WTC11 (cell line): ENCODE results near the gene QRICH2. TPM values are rescaled to one million over a fixed set of nuclear protein-coding genes. Genes with fewer than 3 reads are reported as not detected.

Source experiments
- ATAC-seq: fragments of 200-7000 bp; cut with Tn5 transposase; 2 replicates; pipeline ENCODE4 v1.10.0; 2021; ENCODE audit warnings: mild to moderate bottlenecking, moderate library complexity
- CTCF ChIA-PET: fragments of 300-600 bp; sonication (Branson Sonifier 250); formaldehyde crosslinking; loops from one replicate; lab custom pipeline; 2021; ENCODE audit warnings: antibody characterized with exemption; lab: Charles Lee
- POLR2A ChIA-PET: fragments of 350-600 bp; sonication (Branson Sonifier 250); formaldehyde crosslinking; loops from one replicate; lab custom pipeline; 2021; ENCODE audit warnings: antibody characterized with exemption; lab: Charles Lee
- DNase-seq: peaks from one replicate; pipeline ENCODE4 v3.0.0; 2021; ENCODE audit warnings: low spot score
- H3K27ac Mint-ChIP-seq: 2 replicates; pipeline ENCODE4 v1.8.0; 2021; ENCODE audit warnings: mixed read lengths
- H3K27me3 Mint-ChIP-seq: 2 replicates; pipeline ENCODE4 v1.8.0; 2021; ENCODE audit warnings: low read depth, mild to moderate bottlenecking, moderate library complexity, mixed read lengths
- H3K36me3 Mint-ChIP-seq: 2 replicates; pipeline ENCODE4 v1.8.0; 2021; ENCODE audit warnings: mixed read lengths
- H3K4me1 Mint-ChIP-seq: 2 replicates; pipeline ENCODE4 v1.8.0; 2022; ENCODE audit warnings: mixed read lengths
- H3K4me3 Mint-ChIP-seq: 2 replicates; pipeline ENCODE4 v1.8.0; 2021; ENCODE audit warnings: mild to moderate bottlenecking, moderate library complexity, mixed read lengths
- H3K9me3 Mint-ChIP-seq: 2 replicates; pipeline ENCODE4 v1.8.0; 2021; ENCODE audit warnings: mixed read lengths
- CREB1 ChIP-seq: sonication (generic); formaldehyde crosslinking; IDR thresholded peaks from 2 replicates; pipeline ENCODE4 v1.8.0; 2023; ENCODE audit warnings: mild to moderate bottlenecking, missing genetic modification reagents
- CREM ChIP-seq: sonication (generic); formaldehyde crosslinking; IDR thresholded peaks from 2 replicates; pipeline ENCODE4 v1.8.1; 2022; ENCODE audit warnings: mild to moderate bottlenecking, missing genetic modification reagents, moderate library complexity
- EMX1 ChIP-seq: fragments of 250-450 bp; sonication (Bioruptor Pico); IDR thresholded peaks from 2 replicates; pipeline ENCODE4 v1.8.0; 2021; ENCODE audit warnings: mild to moderate bottlenecking
- HMGA2 ChIP-seq: fragments of 250-450 bp; sonication (Bioruptor Pico); IDR thresholded peaks from 2 replicates; pipeline ENCODE4 v1.4.0; 2021; ENCODE audit warnings: mild to moderate bottlenecking, moderate library complexity
- IRF2 ChIP-seq: sonication (generic); formaldehyde crosslinking; IDR thresholded peaks from 2 replicates; pipeline ENCODE4 v1.8.0; 2022; ENCODE audit warnings: low read depth, missing genetic modification reagents, borderline replicate concordance
- JAZF1 ChIP-seq: fragments of 250-450 bp; sonication (Bioruptor Pico); IDR thresholded peaks from 2 replicates; pipeline ENCODE4 v1.9.0; 2021; ENCODE audit warnings: moderate library complexity, mild to moderate bottlenecking, inconsistent platforms
- NR1H2 ChIP-seq: sonication (generic); formaldehyde crosslinking; IDR thresholded peaks from 2 replicates; pipeline ENCODE4 v1.9.0; 2021; ENCODE audit warnings: mild to moderate bottlenecking, moderate library complexity, missing genetic modification reagents
- NR3C1 ChIP-seq: sonication (generic); formaldehyde crosslinking; conservative IDR thresholded peaks from 2 replicates; pipeline ENCODE4 v1.8.1; 2023; ENCODE audit warnings: low read depth, mild to moderate bottlenecking, missing genetic modification reagents
- TEAD4 ChIP-seq: sonication (generic); formaldehyde crosslinking; IDR thresholded peaks from 2 replicates; pipeline ENCODE4 v1.8.0; 2022; ENCODE audit warnings: mild to moderate bottlenecking, missing genetic modification reagents
- TP53 ChIP-seq: sonication (generic); formaldehyde crosslinking; IDR thresholded peaks from 2 replicates; pipeline ENCODE4 v1.8.1; 2023; ENCODE audit warnings: mild to moderate bottlenecking, missing genetic modification reagents
- total RNA-seq: library from RNA; stranded (reverse); gene quantifications from 3 replicates; pipeline ENCODE4 v1.2.3, GENCODE V29; 2021
- TF ChIP-seq, protein P1 (sequence below): sonication (generic); formaldehyde crosslinking; conservative IDR thresholded peaks from 2 replicates; pipeline ENCODE4 v1.8.1; 2022; ENCODE audit warnings: mild to moderate bottlenecking, missing genetic modification reagents
- TF ChIP-seq, protein P2 (sequence below): fragments of 250-450 bp; sonication (Bioruptor Pico); IDR thresholded peaks from 2 replicates; pipeline ENCODE4 v1.9.0; 2021; ENCODE audit warnings: mild to moderate bottlenecking
- TF ChIP-seq, protein P3 (sequence below): fragments of 200-600 bp; IDR thresholded peaks from 2 replicates; pipeline ENCODE4 v1.8.0; 2022; ENCODE audit warnings: antibody characterized with exemption
- TF ChIP-seq, protein P4 (sequence below): sonication (generic); formaldehyde crosslinking; IDR thresholded peaks from 2 replicates; pipeline ENCODE4 v1.8.1; 2022; ENCODE audit warnings: missing genetic modification reagents, borderline replicate concordance
- TF ChIP-seq, protein P5 (sequence below): sonication (generic); formaldehyde crosslinking; IDR thresholded peaks from 2 replicates; pipeline ENCODE4 v1.8.0; 2022; ENCODE audit warnings: mild to moderate bottlenecking, missing genetic modification reagents

Gene QRICH2
- total RNA-seq, 1 experiment from 2014 or later: 1.5 TPM

DNA sequence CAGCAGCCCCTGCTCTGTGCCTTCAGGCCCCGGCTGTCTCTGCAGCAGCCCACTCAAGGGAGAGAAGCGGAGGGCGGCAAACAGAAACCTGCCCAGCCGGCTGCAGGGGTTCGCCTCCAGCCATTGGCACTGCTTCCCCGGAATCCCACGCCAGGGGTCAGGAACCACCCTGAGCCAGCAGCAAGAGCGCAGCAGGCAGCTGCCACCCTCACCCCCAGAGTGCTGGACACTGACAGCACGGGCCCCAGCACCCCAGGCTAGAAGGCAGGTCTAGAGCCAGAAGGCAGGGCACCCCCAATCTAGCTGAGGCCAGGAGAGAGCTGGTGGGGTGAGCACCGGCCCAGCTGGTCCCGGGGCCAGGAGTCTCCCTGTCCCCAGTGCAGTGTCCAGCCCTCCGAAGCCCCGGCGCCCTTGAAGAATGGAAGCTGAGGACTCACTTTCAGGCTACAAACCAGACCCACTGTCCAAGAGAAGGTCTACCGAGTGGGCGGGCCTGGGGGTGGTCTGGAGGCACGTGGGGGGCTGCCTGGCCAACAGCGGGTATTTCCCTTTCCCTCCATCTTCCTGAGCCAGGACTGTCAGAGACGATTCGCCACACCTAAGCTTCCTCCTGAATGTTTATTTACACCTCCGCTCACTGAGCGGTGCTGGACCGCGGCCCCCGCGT, 34.5 kb downstream of the QRICH2 start (continued):
- TF ChIP-seq, protein P1, sequence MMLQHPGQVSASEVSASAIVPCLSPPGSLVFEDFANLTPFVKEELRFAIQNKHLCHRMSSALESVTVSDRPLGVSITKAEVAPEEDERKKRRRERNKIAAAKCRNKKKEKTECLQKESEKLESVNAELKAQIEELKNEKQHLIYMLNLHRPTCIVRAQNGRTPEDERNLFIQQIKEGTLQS: no peak
- TF ChIP-seq, protein P2, sequence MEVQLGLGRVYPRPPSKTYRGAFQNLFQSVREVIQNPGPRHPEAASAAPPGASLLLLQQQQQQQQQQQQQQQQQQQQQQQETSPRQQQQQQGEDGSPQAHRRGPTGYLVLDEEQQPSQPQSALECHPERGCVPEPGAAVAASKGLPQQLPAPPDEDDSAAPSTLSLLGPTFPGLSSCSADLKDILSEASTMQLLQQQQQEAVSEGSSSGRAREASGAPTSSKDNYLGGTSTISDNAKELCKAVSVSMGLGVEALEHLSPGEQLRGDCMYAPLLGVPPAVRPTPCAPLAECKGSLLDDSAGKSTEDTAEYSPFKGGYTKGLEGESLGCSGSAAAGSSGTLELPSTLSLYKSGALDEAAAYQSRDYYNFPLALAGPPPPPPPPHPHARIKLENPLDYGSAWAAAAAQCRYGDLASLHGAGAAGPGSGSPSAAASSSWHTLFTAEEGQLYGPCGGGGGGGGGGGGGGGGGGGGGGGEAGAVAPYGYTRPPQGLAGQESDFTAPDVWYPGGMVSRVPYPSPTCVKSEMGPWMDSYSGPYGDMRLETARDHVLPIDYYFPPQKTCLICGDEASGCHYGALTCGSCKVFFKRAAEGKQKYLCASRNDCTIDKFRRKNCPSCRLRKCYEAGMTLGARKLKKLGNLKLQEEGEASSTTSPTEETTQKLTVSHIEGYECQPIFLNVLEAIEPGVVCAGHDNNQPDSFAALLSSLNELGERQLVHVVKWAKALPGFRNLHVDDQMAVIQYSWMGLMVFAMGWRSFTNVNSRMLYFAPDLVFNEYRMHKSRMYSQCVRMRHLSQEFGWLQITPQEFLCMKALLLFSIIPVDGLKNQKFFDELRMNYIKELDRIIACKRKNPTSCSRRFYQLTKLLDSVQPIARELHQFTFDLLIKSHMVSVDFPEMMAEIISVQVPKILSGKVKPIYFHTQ (CRISPR knock-in tag): no peak
- TF ChIP-seq CREB1 (no peak), TEAD4 (CRISPR knock-in tag) (no peak)

DNA sequence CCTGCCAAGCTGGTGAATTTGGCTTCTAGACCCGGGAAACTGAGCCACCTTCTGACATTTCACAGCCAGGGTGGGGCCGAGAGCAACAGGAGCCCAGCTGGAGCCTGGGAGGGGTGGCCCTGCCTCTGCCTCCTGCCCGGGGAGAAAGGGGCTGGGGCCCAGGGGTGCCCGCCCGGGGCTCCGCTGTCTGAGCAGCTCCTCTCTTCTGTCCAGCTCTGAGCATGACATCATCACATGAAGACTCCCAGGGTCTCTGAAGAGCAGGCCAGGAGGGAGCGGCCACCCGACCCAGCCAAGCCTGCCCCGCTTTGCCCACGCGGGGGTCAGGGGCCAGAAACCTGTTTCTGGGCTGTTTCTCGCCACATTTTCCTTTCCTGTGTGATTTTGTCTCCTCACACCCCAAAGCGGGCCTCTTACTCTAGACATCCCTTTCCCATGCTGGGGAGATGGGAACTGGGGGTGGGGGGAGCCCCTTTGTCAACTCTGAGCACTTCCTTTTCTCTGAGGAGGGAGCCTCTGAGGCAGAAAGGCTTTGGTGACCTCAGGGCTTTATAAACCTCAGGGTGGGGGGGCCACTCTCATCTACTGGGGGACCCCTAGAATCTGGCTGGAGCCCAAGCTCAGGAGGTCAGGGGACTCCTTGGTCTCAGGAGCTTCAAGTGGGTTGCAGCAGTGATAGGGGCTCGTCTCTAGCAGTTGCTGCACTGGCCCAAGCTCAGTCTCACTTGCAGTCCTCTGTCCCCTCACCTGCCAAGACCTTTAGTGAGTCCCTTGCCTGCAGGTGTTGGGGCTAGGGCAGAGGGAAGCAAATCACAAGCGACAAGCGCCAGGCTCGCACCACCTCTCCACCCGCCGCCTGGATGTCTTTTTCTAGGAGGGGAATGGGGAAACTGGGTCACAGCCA, 35.3 kb downstream of the QRICH2 start:
- no peak overlapping the region for H3K4me3 Mint-ChIP-seq
- ChIA-PET POLR2A (interaction anchor here (0.7 to 1.3 kb wide), 4 partner anchors 11 to 167 kb away, joined by 3 to 4 read pairs (median 3); no protein-coding TSS in a partner anchor), CTCF (interaction anchor here (0.8 to 3.3 kb wide), 7 partner anchors 10 to 258 kb away, joined by 3 to 13 read pairs (median 5); no protein-coding TSS in a partner anchor)
- H3K9me3 Mint-ChIP-seq: no peaks in the 10 kb centered on the region
- DNase-seq (no peak), ATAC-seq (no peak)
- H3K27ac Mint-ChIP-seq: no peak overlapping the region
- no peaks in the 10 kb centered on the region for H3K27me3 Mint-ChIP-seq
- H3K4me1 Mint-ChIP-seq: peaks cover 22% of the 10 kb centered on the region
- peaks cover 5% of the 10 kb centered on the region; the same call in 1 of the 2 replicates for H3K36me3 Mint-ChIP-seq
- TF ChIP-seq HMGA2 (CRISPR knock-in tag): no peak
- TF ChIP-seq IRF2 (CRISPR knock-in tag): no peak
- no peak for TF ChIP-seq TP53
- TF ChIP-seq, protein P3, sequence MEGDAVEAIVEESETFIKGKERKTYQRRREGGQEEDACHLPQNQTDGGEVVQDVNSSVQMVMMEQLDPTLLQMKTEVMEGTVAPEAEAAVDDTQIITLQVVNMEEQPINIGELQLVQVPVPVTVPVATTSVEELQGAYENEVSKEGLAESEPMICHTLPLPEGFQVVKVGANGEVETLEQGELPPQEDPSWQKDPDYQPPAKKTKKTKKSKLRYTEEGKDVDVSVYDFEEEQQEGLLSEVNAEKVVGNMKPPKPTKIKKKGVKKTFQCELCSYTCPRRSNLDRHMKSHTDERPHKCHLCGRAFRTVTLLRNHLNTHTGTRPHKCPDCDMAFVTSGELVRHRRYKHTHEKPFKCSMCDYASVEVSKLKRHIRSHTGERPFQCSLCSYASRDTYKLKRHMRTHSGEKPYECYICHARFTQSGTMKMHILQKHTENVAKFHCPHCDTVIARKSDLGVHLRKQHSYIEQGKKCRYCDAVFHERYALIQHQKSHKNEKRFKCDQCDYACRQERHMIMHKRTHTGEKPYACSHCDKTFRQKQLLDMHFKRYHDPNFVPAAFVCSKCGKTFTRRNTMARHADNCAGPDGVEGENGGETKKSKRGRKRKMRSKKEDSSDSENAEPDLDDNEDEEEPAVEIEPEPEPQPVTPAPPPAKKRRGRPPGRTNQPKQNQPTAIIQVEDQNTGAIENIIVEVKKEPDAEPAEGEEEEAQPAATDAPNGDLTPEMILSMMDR: no peak
- TF ChIP-seq JAZF1 (CRISPR knock-in tag): no peak
- TF ChIP-seq NR1H2 (CRISPR knock-in tag): no peak
- TF ChIP-seq, protein P4, sequence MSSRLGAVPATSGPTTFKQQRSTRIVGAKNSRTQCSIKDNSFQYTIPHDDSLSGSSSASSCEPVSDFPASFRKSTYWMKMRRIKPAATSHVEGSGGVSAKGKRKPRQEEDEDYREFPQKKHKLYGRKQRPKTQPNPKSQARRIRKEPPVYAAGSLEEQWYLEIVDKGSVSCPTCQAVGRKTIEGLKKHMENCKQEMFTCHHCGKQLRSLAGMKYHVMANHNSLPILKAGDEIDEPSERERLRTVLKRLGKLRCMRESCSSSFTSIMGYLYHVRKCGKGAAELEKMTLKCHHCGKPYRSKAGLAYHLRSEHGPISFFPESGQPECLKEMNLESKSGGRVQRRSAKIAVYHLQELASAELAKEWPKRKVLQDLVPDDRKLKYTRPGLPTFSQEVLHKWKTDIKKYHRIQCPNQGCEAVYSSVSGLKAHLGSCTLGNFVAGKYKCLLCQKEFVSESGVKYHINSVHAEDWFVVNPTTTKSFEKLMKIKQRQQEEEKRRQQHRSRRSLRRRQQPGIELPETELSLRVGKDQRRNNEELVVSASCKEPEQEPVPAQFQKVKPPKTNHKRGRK (CRISPR knock-in tag): no peak
- TF ChIP-seq, protein P5, sequence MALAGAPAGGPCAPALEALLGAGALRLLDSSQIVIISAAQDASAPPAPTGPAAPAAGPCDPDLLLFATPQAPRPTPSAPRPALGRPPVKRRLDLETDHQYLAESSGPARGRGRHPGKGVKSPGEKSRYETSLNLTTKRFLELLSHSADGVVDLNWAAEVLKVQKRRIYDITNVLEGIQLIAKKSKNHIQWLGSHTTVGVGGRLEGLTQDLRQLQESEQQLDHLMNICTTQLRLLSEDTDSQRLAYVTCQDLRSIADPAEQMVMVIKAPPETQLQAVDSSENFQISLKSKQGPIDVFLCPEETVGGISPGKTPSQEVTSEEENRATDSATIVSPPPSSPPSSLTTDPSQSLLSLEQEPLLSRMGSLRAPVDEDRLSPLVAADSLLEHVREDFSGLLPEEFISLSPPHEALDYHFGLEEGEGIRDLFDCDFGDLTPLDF: no peak
- no peak for TF ChIP-seq NR3C1 (CRISPR knock-in tag)
- TF ChIP-seq EMX1 (CRISPR knock-in tag): no peak
- TF ChIP-seq, protein P2 (CRISPR knock-in tag): no peak
- TF ChIP-seq CREM: no peak
